AG04450 (cell line): ENCODE data around the gene ARL3. TPM values are rescaled to one million over a fixed set of nuclear protein-coding genes. Genes with fewer than 3 reads are reported as not detected.
A peak's percentile ranks its signal among the peaks of the same experiment; 100 is the strongest.

Source experiments
- CTCF ChIA-PET: fragments of 300-600, 350-600 bp; formaldehyde crosslinking; extraction: SDS; loops from one replicate; lab custom pipeline; 2022; ENCODE audit warnings: antibody characterized with exemption, inconsistent platforms; lab: Charles Lee
- POLR2A ChIA-PET: fragments of 350-600 bp; formaldehyde crosslinking; extraction: SDS; loops from one replicate; lab custom pipeline; 2021; ENCODE audit warnings: antibody characterized with exemption, inconsistent platforms; lab: Yijun Ruan, JAX
- DNase-seq: peaks from one replicate; pipeline ENCODE4 v3.0.0-alpha.2; 2011; ENCODE audit warnings: low read depth, low spot score
- H3K27ac ChIP-seq: one replicate; pipeline ENCODE4 v1.5.1; 2012; ENCODE audit warnings: low read depth, low read length, control low read depth
- H3K27me3 ChIP-seq: one replicate; pipeline ENCODE4 v1.6.0; 2012; ENCODE audit warnings: low read length; ENCODE audit not compliant: control insufficient read depth, insufficient read depth
- H3K4me3 ChIP-seq: 2 replicates; pipeline ENCODE4 v1.5.1; 2011; ENCODE audit warnings: mild to moderate bottlenecking, low read depth, low read length, control low read depth
- H3K9me3 ChIP-seq: 2 replicates; pipeline ENCODE4 v1.5.1; 2012; ENCODE audit warnings: low read length; ENCODE audit not compliant: control insufficient read depth, insufficient read depth
- polyA plus RNA-seq: library from polyadenylated mRNA; depleted of rRNA; stranded (reverse); fragments of >200 nt; gene quantifications from 2 replicates; pipeline ENCODE4 v1.2.3, GENCODE V29; 2011
- TF ChIP-seq, protein P1 (sequence below): IDR thresholded peaks from 2 replicates; pipeline ENCODE4 v1.5.1; 2011; ENCODE audit warnings: low read depth, low read length, control low read depth, inconsistent platforms

The ARL3 gene
- polyA plus RNA-seq, 1 experiment = 19.2 TPM

DNA sequence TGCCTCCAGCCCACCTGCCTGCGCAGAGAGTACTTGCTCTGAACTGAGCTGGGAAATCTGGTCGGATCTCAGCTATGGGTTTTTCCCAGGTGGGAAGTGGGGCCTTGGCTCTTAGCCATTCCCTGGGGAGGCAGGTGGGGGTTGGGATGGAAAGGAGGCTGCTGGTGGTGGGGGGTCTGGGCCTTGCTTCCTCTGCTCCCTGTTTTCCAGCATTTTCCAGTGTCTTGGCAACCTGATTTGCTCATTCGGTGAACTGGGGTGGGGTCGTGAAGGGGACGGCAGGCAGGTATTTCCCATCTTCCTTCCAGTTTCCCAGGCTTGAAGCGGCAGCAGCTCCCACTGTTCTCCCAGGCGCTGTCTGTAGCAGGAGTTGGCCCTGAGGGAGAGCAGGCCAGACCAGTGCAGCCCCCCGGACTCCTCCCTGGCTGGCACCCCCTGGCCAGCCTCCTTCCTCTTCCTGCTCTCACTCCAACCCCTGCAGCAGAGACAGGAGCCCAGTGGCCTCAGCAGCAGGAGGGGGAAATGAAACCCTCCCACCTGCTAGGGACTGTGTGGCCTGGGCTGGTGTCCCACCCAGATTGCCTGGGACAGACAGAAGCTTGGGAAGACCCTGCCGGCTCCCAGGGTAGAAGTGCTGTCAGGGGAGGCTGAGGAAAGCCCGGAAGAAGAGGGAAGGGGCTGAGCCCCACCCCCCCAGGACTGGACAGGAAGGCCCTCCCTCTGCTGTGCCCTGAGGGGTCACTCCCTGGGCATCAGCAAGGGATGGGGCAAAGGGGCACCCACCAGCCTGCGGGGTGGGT lies 63.3 kb downstream of the ARL3 start:
- H3K9me3 ChIP-seq = no peaks in the 10 kb centered on the region; the same call in 1 of the 2 replicates
- TF ChIP-seq, protein P1, sequence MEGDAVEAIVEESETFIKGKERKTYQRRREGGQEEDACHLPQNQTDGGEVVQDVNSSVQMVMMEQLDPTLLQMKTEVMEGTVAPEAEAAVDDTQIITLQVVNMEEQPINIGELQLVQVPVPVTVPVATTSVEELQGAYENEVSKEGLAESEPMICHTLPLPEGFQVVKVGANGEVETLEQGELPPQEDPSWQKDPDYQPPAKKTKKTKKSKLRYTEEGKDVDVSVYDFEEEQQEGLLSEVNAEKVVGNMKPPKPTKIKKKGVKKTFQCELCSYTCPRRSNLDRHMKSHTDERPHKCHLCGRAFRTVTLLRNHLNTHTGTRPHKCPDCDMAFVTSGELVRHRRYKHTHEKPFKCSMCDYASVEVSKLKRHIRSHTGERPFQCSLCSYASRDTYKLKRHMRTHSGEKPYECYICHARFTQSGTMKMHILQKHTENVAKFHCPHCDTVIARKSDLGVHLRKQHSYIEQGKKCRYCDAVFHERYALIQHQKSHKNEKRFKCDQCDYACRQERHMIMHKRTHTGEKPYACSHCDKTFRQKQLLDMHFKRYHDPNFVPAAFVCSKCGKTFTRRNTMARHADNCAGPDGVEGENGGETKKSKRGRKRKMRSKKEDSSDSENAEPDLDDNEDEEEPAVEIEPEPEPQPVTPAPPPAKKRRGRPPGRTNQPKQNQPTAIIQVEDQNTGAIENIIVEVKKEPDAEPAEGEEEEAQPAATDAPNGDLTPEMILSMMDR = no peak
- ChIA-PET POLR2A (interaction anchor here (1.4 kb wide), 1 partner anchor 25 kb away, joined by 5 read pairs; no protein-coding TSS in a partner anchor), CTCF (interaction anchor here (0.6 to 1.4 kb wide), 3 partner anchors 19 to 172 kb away, joined by 3 read pairs; no protein-coding TSS in a partner anchor)
- H3K4me3 ChIP-seq = no peak overlapping the region
- no peak overlapping the region for H3K27ac ChIP-seq
- no peak for DNase-seq
- H3K27me3 ChIP-seq = no peaks in the 10 kb centered on the region

DNA sequence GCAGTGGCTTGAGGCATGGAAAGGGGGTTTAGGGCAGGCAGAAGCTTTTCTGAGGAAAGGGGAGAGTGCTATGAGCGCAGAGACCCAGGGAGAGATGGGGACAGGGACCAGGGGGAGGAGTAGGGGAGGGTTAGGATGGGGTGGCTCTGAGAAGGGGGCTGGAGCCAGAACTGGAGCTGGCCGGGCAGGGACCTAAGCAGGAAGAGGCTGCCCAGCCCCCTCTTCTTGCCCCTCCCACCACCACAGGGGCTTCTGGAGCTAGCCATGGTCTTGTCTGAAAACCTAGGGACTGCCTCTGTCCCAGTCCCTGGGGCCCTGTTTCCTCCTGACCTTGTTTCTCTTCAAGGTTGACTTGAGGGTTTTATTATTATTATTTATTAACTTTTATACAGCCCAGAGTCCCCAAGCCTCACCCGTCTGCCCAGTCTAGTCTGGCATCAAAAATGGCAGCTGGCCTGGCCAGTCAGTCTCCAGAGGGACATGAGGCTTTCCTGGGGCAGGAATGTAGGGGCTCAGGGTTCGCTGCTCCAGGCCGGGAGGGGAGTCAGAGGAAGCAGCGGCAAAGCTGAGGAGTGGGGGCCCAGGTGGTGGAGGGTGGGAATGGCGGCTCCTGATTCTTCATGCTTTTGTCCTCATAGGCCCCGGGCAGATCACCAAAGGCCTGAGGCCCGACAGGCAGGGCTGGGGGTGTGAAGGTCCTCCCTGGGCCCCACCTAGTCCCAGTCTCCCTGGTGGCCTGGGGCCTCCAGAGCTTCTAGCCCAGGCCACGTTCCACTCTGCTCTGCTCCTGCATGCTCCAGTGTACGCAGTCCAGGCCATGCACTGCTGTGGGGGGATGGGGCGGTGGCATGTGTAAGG lies 64.2 kb downstream of the ARL3 start:
- no peaks in the 10 kb centered on the region; the same call in 1 of the 2 replicates for H3K9me3 ChIP-seq
- CTCF ChIA-PET = interaction anchor here (0.6 to 1.4 kb wide), 3 partner anchors 18 to 171 kb away, joined by 3 read pairs; no protein-coding TSS in a partner anchor
- DNase-seq = no peak
- TF ChIP-seq, protein P1 = no peak
- no peak overlapping the region for H3K27ac ChIP-seq
- H3K4me3 ChIP-seq = peak overlapping the region; percentile 74
- POLR2A ChIA-PET = interaction anchor here (1.4 kb wide), 1 partner anchor 25 kb away, joined by 5 read pairs; no protein-coding TSS in a partner anchor
- H3K27me3 ChIP-seq = no peaks in the 10 kb centered on the region

DNA sequence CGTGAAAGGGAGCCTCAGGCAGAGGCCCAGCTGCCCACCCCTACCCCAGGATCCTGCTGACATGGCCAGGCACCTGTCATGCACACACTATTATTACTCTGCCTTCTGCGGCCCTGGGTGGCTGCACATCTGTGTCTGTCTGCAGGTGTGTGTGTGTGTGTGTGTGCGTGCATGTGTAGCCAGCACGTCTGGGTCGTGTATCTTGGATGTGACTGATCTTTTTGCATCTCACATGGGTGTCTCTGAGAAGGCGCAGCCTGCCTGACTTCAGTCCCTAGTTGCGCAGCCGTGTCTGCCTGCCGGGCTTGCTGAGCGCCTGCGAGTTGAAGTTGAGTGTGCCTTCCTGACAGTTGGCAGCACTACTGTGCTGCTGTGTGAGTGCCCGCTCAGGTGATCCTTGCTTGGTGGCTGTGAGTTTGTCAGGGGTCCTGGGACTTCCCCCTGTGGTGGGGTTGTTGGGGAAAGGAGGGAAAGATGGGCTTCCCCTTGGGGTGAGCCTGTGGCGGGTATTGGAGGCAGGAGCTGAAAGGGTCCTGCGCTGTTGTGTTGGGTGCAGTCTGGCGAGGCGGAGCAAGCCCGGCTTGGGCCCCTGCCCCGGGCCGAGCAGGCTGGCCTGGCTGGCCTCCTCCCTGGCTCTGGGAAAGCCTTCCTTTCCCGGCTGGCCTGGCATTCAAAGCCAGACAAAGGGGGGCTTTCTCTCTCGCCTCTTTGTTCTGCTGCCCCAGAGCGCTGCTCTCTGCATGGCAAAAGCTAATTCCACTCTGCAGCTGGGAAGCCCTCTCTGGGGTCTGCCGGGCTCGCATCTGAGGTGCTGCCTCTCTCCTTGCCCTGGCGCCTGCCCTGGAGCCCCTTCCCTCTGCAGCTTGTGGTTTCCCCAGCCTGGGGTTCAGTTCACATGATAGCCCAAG lies 65.1 kb downstream of the ARL3 start:
- CTCF ChIA-PET = interaction anchor here (1.1 to 1.4 kb wide), 2 partner anchors 17 to 65 kb away, joined by 3 read pairs; no protein-coding TSS in a partner anchor
- no peak overlapping the region for H3K27ac ChIP-seq
- POLR2A ChIA-PET = no interaction called here
- H3K4me3 ChIP-seq = peak overlapping the region; percentile 74
- DNase-seq = no peak
- TF ChIP-seq, protein P1 = no peak
- H3K9me3 ChIP-seq = no peaks in the 10 kb centered on the region; the same call in 1 of the 2 replicates
- H3K27me3 ChIP-seq = no peaks in the 10 kb centered on the region

DNA sequence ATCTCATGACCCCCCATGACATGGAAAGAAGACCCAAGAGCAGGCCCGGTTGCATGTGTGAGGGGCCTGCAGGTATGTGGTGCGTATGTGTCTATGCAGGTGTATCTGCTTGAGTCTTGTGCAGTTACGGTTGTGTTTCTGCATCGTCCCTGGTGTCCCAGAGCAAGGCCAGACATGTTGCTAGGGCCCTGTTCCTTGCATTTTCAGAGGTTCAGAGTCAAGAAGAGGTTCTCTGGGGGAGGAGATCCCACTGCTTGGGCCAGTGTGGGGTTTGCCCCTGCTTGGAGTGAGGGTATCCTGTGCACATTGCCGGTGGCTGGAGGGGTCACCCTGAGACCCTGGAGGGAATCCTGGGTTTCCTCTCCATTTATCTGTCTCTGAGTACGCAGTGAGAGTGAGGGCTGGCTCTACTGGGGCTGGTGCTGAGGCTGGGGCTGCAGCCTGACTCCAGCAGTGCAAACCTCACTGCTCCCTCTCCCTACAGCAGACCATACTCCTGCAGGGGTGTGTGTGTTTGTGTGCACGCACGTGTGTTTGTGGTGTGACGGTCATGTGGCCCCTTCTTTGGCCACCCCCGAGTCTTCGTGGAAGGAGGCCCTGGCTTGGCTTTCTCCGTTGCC lies 65.8 kb downstream of the ARL3 start:
- Histone ChIP-seq H3K27me3 (no peaks in the 10 kb centered on the region), H3K27ac (peak overlapping the region; percentile 39), H3K4me3 (peak overlapping the region; percentile 74), H3K9me3 (no peaks in the 10 kb centered on the region; the same call in 1 of the 2 replicates)
- ChIA-PET CTCF (no interaction called here), POLR2A (no interaction called here)
- DNase-seq = no peak
- TF ChIP-seq, protein P1 = no peak
